Activated B cell treated with CpG ODN at 0.5 μM for 24 hours (primary cell): ENCODE measurements around the gene CYB5R3. TPM values are rescaled to one million over a fixed set of nuclear protein-coding genes. Genes with fewer than 3 reads are reported as not detected.

Source experiments
- ATAC-seq: fragments of 200-7000 bp; cut with Tn5 transposase; one replicate; pipeline ENCODE4 v1.10.0; 2021; ENCODE audit warnings: low read depth, mild to moderate bottlenecking, moderate library complexity
- CTCF ChIA-PET: fragments of 350-600 bp; sonication (Branson Sonifier 250); formaldehyde crosslinking; loops from one replicate; lab custom pipeline; 2021; ENCODE audit warnings: antibody characterized with exemption; lab: Charles Lee
- POLR2A ChIA-PET: fragments of 350-600 bp; sonication (Branson Sonifier 250); formaldehyde crosslinking; loops from one replicate; lab custom pipeline; 2021; ENCODE audit warnings: antibody characterized with exemption; lab: Charles Lee
- DNase-seq: peaks from one replicate; pipeline ENCODE4 v3.0.0; 2022
- H3K27ac Mint-ChIP-seq: one replicate; pipeline ENCODE4 v1.8.0; 2020; ENCODE audit warnings: mixed read lengths
- H3K27me3 Mint-ChIP-seq: one replicate; pipeline ENCODE4 v1.8.0; 2021; ENCODE audit warnings: mixed read lengths
- H3K36me3 Mint-ChIP-seq: one replicate; pipeline ENCODE4 v1.8.0; 2021; ENCODE audit warnings: low read depth, mixed read lengths
- H3K4me1 Mint-ChIP-seq: one replicate; pipeline ENCODE4 v1.8.0; 2021; ENCODE audit warnings: mixed read lengths
- H3K4me3 Mint-ChIP-seq: one replicate; pipeline ENCODE4 v1.8.0; 2020; ENCODE audit warnings: mild to moderate bottlenecking, mixed read lengths
- H3K9me3 Mint-ChIP-seq: one replicate; pipeline ENCODE4 v1.8.0; 2020; ENCODE audit warnings: mixed read lengths
- intact Hi-C: fragments of 100-400 bp; cut with micrococcal nuclease; formaldehyde crosslinking; loops from one replicate; pipeline ENCODE4 v1.15.1; 2024
- total RNA-seq: library from RNA; stranded (reverse); gene quantifications from 2 replicates; pipeline ENCODE4 v1.2.3, GENCODE V29; 2022
- TF ChIP-seq, protein P1 (sequence below): fragments of 200-600 bp; IDR thresholded peaks from one replicate; pipeline ENCODE4 v1.8.0; 2022; ENCODE audit warnings: antibody characterized with exemption, mild to moderate bottlenecking

The CYB5R3 gene
- total RNA-seq, 1 donor from 2014 or later: 91.7 TPM

DNA sequence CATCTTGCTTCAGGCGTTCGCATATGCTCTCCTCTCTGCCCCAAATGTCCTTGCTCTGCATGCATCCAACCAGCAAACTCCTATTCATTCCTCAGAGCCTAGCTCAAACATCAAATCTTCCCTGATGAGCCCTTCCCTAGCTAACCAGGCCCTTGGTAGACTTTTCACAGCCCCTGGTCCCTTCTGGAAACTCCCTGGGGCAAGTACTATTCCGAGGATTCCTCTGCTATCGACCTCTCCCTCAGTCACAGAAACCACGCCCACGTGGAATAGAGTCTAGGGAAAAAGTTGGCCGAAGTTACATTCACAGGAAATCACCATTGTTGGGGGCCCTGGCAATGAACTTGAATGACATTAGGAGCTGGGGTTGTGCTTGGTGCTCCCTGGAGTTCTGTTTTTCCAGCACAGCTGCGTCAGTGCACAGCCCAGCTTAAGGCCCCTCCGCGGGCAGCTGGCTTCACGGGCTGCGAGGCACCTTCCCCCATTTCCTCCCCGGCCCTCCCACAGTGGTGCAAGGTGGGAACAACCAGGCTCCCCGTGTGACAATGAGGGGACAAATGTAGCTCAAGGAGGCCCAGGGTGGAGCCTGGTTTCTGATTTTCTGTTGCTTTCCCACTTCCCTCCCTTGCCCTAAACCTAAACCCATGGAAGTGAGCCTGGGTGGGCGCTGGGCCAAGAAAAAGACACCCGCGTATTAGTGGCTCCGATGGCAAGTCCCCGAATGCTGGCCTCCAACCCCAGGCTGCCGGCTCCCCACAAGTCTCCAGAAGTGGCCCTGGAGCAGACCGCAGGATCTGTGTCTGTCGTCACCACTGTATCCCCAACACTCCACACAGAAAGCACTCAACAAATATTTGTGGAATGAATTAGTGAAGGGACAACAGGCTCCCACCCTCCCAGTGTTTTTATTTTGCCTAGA lies 4.5 kb downstream of the CYB5R3 start:
- ATAC-seq: no peak
- intact Hi-C loops: no loop called here
- CTCF ChIA-PET: interaction anchor here (0.9 to 1.0 kb wide), 2 partner anchors 22 to 23 kb away, joined by 3 read pairs; no protein-coding TSS in a partner anchor
- Mint-ChIP-seq H3K9me3 (no peaks in the 10 kb centered on the region), H3K4me3 (peak overlapping the region; percentile 16), H3K27ac (peak overlapping the region; percentile 65), H3K36me3 (peaks cover 2% of the 10 kb centered on the region), H3K27me3 (no peaks in the 10 kb centered on the region), H3K4me1 (peaks cover 74% of the 10 kb centered on the region)
- DNase-seq: no peak
- POLR2A ChIA-PET: interaction anchor here (0.6 to 2.5 kb wide), 8 partner anchors 10 to 36 kb away, joined by 3 to 34 read pairs (median 4); partner anchors contain the start of gene POLDIP3
- TF ChIP-seq, protein P1, sequence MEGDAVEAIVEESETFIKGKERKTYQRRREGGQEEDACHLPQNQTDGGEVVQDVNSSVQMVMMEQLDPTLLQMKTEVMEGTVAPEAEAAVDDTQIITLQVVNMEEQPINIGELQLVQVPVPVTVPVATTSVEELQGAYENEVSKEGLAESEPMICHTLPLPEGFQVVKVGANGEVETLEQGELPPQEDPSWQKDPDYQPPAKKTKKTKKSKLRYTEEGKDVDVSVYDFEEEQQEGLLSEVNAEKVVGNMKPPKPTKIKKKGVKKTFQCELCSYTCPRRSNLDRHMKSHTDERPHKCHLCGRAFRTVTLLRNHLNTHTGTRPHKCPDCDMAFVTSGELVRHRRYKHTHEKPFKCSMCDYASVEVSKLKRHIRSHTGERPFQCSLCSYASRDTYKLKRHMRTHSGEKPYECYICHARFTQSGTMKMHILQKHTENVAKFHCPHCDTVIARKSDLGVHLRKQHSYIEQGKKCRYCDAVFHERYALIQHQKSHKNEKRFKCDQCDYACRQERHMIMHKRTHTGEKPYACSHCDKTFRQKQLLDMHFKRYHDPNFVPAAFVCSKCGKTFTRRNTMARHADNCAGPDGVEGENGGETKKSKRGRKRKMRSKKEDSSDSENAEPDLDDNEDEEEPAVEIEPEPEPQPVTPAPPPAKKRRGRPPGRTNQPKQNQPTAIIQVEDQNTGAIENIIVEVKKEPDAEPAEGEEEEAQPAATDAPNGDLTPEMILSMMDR: no peak

DNA sequence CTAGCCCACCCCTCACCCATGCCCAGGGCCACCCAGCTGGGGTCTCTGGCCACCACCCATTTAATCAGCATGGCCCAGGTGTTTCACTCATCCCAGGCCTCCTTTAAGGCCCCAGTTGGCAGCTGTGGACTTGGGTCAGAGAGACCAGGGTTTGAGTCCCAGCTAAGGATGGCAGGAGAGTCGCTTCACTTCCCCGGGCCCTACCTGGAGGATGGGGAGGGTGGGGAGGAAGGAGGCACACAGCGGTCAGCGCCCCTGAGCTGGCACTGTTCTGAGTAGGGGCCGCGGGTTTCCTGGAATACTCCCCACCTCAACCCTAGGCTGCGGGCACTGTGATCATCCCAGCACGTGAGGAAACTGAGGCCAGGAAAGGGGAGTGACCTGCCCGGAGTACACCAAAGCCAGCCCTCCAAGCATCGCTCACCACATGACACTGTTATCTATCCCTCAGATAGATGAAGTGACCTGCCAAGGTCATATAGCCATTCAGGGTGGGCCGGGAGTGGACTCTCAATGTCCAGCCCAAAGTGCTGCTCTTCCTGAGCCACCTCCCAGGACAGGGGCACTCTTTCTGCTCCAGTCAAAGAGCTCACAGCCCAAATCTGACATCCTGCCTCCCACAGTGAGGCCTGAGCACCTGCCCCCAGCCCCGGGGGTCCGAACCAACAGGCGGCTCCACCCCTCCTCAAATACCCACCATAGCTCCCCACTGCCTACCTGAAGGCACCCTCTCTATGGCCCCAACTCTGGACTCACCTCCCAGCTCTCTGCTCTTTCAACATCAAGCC lies 5.4 kb downstream of the CYB5R3 start:
- Mint-ChIP-seq H3K4me1 (peaks cover 75% of the 10 kb centered on the region), H3K9me3 (no peaks in the 10 kb centered on the region), H3K27me3 (no peaks in the 10 kb centered on the region), H3K36me3 (peaks cover 2% of the 10 kb centered on the region), H3K4me3 (no peak overlapping the region), H3K27ac (peak overlapping the region; percentile 65)
- POLR2A ChIA-PET: interaction anchor here (0.6 to 2.5 kb wide), 6 partner anchors 12 to 37 kb away, joined by 3 to 34 read pairs (median 6); partner anchors contain the start of gene POLDIP3
- DNase-seq: no peak
- TF ChIP-seq, protein P1: no peak
- no peak for ATAC-seq
- CTCF ChIA-PET: interaction anchor here (0.9 to 1.0 kb wide), 4 partner anchors 12 to 23 kb away, joined by 3 to 5 read pairs (median 3); no protein-coding TSS in a partner anchor
- intact Hi-C loops: no loop called here

DNA sequence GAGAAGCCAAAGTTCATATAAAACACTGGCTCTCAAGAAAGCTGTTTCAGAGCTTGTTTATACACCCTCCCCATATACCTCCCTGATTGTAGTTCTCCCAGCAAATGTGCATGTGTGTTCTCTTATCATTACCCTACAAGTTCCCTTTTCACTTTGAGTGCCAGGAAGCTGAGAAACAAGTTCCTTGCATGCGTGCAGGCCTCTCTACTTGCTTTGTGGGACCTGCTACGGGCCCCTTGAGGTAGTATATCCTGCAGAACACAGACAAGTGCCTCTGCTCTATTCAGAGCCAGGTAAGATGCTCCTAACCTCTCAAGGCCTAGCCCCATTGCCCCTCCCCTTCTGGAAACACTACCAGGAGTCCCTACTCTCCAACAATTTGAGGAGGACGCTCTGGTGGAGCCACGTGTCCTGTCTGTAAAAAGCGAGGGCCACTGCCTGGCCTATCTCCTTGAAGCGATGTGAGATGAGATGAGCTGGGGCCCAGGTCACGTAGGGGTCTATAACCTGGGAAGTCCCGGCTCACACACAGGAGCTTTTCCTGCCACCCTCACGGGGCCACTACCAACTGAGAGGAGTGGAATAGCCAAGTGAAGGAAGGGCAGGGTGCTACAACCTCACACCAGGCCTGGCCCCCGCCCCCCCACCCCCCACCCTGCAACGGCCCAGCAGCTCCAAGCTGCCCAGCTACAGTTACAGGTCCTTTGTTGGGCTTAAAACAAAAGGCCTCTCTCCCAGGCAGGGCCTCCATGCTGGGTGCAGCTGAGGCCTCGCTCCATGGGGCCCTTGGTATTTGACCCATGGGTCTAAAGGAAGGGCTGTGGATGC lies 6.2 kb downstream of the CYB5R3 start:
- H3K4me1 Mint-ChIP-seq: peaks cover 67% of the 10 kb centered on the region
- no peaks in the 10 kb centered on the region for H3K27me3 Mint-ChIP-seq
- intact Hi-C loops: no loop called here
- DNase-seq (no peak), ATAC-seq (peak; percentile 84)
- H3K9me3 Mint-ChIP-seq: no peaks in the 10 kb centered on the region
- TF ChIP-seq, protein P1: no peak
- no peaks in the 10 kb centered on the region for H3K36me3 Mint-ChIP-seq
- H3K27ac Mint-ChIP-seq: peak overlapping the region; percentile 74
- POLR2A ChIA-PET: interaction anchor here (1.0 to 2.5 kb wide), 5 partner anchors 13 to 127 kb away, joined by 3 to 34 read pairs (median 5); partner anchors contain the start of gene POLDIP3
- H3K4me3 Mint-ChIP-seq: no peak overlapping the region
- CTCF ChIA-PET: interaction anchor here (0.9 to 1.7 kb wide), 3 partner anchors 13 to 21 kb away, joined by 3 to 11 read pairs (median 5); no protein-coding TSS in a partner anchor

GRCh38 chr22:42641801-42642413 lies 7.3 kb downstream of the CYB5R3 start:
- no peaks in the 10 kb centered on the region for H3K9me3 Mint-ChIP-seq
- ChIA-PET CTCF (interaction anchor here (1.7 kb wide), 1 partner anchor 20 kb away, joined by 11 read pairs; no protein-coding TSS in a partner anchor), POLR2A (interaction anchor here (1.0 to 2.5 kb wide), 4 partner anchors 14 to 128 kb away, joined by 3 to 34 read pairs (median 6); partner anchors contain the start of gene POLDIP3)
- H3K4me1 Mint-ChIP-seq: peaks cover 57% of the 10 kb centered on the region
- H3K27me3 Mint-ChIP-seq: no peaks in the 10 kb centered on the region
- ATAC-seq: no peak
- intact Hi-C loops: no loop called here
- DNase-seq: no peak
- H3K36me3 Mint-ChIP-seq: peaks cover 5% of the 10 kb centered on the region
- no peak overlapping the region for H3K27ac Mint-ChIP-seq
- no peak overlapping the region for H3K4me3 Mint-ChIP-seq
- TF ChIP-seq, protein P1: no peak
